ENCODE measurements around the gene KRT86. TPM values are rescaled to one million over a fixed set of nuclear protein-coding genes. Genes with fewer than 3 reads are reported as not detected.

The KRT86 gene
- total and polyA plus RNA-seq, 9 of the 15 experiments (the other 6 are each of a cell fraction or from before 2014, with no cell fraction given), result not detected

DNA sequence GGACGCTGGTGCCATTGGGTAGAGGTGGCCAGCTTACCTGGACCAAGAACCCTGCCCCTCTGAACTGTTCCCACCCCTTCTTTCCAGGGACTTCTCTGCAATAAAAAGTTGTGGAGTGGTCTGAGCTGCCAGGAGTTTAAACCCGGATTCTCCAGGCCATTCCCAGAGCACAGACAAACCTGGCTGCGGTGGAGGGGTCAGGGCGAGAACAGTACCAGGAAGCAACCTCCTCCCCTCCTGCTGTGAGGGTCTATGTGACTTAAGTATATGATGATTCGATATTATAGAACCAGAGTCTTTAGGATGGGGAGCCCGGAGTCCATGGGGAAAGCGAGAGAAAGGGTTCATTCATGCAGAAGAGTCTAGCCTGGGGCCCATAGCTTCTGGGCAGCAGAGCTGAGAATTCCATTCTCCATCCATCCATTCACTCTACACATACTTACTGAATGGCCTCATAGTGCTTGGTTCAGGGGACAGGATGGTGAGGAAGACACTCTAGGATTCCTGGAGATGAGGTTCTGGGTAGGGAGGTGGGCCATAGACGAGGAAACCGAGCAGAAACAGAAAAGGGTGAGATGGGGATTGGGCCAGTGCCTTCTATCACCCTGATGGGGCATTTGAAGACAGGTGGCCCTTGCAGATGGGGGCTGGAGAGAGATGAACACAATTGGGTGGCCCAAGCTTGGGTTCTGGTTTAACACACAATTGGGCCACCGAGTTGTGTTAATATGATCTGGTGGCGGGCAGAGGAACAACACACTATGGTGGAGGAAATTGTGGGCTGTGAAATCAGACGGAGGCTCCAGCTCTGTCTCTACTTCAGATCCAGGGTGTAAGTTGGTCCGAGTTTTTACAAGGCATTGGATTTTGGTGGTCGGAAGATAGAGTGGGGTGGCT lies 5.2 kb downstream of the KRT86 start (continued):
- no peak for TF ChIP-seq SAP30 (IDR thresholded peaks at IDR 0.05; ENCODE audit: borderline replicate concordance, insufficient read depth, low read depth, low read length, poor library complexity, severe bottlenecking)
- TF ChIP-seq MECOM (CRISPR knock-in tag; IDR thresholded peaks at IDR 0.05), result 0 out of 2 replicates have a peak, but pooled peaks have one; percentile 20
- TF ChIP-seq NFXL1 (CRISPR knock-in tag; IDR thresholded peaks at IDR 0.05), result peak; percentile 16; the same call in 1 of the 2 replicates
- no peak for TF ChIP-seq SRSF9 (IDR thresholded peaks at IDR 0.05; ENCODE audit: borderline replicate concordance, low read depth, low read length)
- no peak for TF ChIP-seq ZNF740 (CRISPR knock-in tag; IDR thresholded peaks at IDR 0.05)
- peak in 1 of 2 experiments; percentile 69; a peak in 2 of 4 replicates for TF ChIP-seq ZNF740 (tag; IDR thresholded peaks at IDR 0.05)
- TF ChIP-seq, protein P1, sequence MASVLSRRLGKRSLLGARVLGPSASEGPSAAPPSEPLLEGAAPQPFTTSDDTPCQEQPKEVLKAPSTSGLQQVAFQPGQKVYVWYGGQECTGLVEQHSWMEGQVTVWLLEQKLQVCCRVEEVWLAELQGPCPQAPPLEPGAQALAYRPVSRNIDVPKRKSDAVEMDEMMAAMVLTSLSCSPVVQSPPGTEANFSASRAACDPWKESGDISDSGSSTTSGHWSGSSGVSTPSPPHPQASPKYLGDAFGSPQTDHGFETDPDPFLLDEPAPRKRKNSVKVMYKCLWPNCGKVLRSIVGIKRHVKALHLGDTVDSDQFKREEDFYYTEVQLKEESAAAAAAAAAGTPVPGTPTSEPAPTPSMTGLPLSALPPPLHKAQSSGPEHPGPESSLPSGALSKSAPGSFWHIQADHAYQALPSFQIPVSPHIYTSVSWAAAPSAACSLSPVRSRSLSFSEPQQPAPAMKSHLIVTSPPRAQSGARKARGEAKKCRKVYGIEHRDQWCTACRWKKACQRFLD (CRISPR knock-in tag; IDR thresholded peaks at IDR 0.05), result peak; percentile 86; the same call in 1 of the 2 replicates
- TF ChIP-seq GABPA (tag; conservative IDR thresholded peaks at IDR 0.05; ENCODE audit: low read depth), result no peak
- TF ChIP-seq ZNF584 (CRISPR knock-in tag; IDR thresholded peaks at IDR 0.05; ENCODE audit: low read depth), result peak; percentile 58; the same call in 1 of the 2 replicates
- TF ChIP-seq ZNF589 (CRISPR knock-in tag; IDR thresholded peaks at IDR 0.05; ENCODE audit: low read depth), result peak; percentile 18; the same call in 1 of the 2 replicates
- TF ChIP-seq, protein P2, sequence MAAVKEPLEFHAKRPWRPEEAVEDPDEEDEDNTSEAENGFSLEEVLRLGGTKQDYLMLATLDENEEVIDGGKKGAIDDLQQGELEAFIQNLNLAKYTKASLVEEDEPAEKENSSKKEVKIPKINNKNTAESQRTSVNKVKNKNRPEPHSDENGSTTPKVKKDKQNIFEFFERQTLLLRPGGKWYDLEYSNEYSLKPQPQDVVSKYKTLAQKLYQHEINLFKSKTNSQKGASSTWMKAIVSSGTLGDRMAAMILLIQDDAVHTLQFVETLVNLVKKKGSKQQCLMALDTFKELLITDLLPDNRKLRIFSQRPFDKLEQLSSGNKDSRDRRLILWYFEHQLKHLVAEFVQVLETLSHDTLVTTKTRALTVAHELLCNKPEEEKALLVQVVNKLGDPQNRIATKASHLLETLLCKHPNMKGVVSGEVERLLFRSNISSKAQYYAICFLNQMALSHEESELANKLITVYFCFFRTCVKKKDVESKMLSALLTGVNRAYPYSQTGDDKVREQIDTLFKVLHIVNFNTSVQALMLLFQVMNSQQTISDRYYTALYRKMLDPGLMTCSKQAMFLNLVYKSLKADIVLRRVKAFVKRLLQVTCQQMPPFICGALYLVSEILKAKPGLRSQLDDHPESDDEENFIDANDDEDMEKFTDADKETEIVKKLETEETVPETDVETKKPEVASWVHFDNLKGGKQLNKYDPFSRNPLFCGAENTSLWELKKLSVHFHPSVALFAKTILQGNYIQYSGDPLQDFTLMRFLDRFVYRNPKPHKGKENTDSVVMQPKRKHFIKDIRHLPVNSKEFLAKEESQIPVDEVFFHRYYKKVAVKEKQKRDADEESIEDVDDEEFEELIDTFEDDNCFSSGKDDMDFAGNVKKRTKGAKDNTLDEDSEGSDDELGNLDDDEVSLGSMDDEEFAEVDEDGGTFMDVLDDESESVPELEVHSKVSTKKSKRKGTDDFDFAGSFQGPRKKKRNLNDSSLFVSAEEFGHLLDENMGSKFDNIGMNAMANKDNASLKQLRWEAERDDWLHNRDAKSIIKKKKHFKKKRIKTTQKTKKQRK (IDR thresholded peaks at IDR 0.05; ENCODE audit: borderline replicate concordance, low read depth, low read length), result no peak
- TF ChIP-seq, protein P3, sequence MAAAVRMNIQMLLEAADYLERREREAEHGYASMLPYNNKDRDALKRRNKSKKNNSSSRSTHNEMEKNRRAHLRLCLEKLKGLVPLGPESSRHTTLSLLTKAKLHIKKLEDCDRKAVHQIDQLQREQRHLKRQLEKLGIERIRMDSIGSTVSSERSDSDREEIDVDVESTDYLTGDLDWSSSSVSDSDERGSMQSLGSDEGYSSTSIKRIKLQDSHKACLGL (CRISPR knock-in tag; IDR thresholded peaks at IDR 0.05; ENCODE audit: borderline replicate concordance, poor library complexity, severe bottlenecking), result no peak
